ENCODE results near the gene TOMM5. TPM values are rescaled to one million over a fixed set of nuclear protein-coding genes. Genes with fewer than 3 reads are reported as not detected.

TOMM5 gene
- total and polyA plus RNA-seq, 5 donors from 2014 or later, result 31.9 to 198 (median 163) TPM

- H3K9me3 Mint-ChIP-seq, result peaks cover 0 to 22% (median 4%) of the 10 kb centered on the region in 7 donors
- H3K4me1 Mint-ChIP-seq, result peaks cover 0 to 4% (median 1%) of the 10 kb centered on the region in 4 donors
- DNase-seq, result no peak
- ATAC-seq (ENCODE audit: low read depth in 2 of 2), result no peak
- H3K27ac ChIP-seq (ENCODE audit: insufficient read depth, low read length, poor library complexity, severe bottlenecking), result no peak overlapping the region
- no peak overlapping the region for H3K4me3 Mint-ChIP-seq
- peaks cover 24% of the 10 kb centered on the region for H3K36me3 Mint-ChIP-seq
- H3K4me3 ChIP-seq (ENCODE audit: low read depth, low read length), result no peak overlapping the region
- no peak overlapping the region for H3K27ac Mint-ChIP-seq
- H3K27me3 ChIP-seq (ENCODE audit: control insufficient read depth, insufficient read depth, low read length), result no peaks in the 10 kb centered on the region
- H3K27me3 Mint-ChIP-seq, result no peaks in the 10 kb centered on the region
- no peaks in the 10 kb centered on the region for H3K36me3 ChIP-seq (ENCODE audit: control insufficient read depth, insufficient read depth, low read length)
- H3K4me1 ChIP-seq (ENCODE audit: control insufficient read depth, insufficient read depth, low read length, poor library complexity, severe bottlenecking), result no peaks in the 10 kb centered on the region
- H3K9me3 ChIP-seq (ENCODE audit: control insufficient read depth in 2 of 2, low read length in 2 of 2), result peaks cover 4 to 13% of the 10 kb centered on the region in 2 experiments
Measured at GRCh38 chr9:37566716-37567115, 25.7 kb downstream of the TOMM5 start.

- ATAC-seq (ENCODE audit: low read depth in 2 of 2), result no peak
- no peak for DNase-seq
- Mint-ChIP-seq H3K27ac (no peak overlapping the region), H3K4me3 (no peak overlapping the region), H3K27me3 (no peaks in the 10 kb centered on the region), H3K36me3 (peaks cover 24% of the 10 kb centered on the region), H3K9me3 (peaks cover 0 to 22% (median 4%) of the 10 kb centered on the region in 7 donors), H3K4me1 (peaks cover 0 to 4% (median 1%) of the 10 kb centered on the region in 4 donors)
- H3K4me3 ChIP-seq (ENCODE audit: low read depth, low read length), result no peak overlapping the region
- no peaks in the 10 kb centered on the region for H3K4me1 ChIP-seq (ENCODE audit: control insufficient read depth, insufficient read depth, low read length, poor library complexity, severe bottlenecking)
- no peak overlapping the region for H3K27ac ChIP-seq (ENCODE audit: insufficient read depth, low read length, poor library complexity, severe bottlenecking)
- peaks cover 4 to 13% of the 10 kb centered on the region in 2 experiments for H3K9me3 ChIP-seq (ENCODE audit: control insufficient read depth in 2 of 2, low read length in 2 of 2)
- H3K36me3 ChIP-seq (ENCODE audit: control insufficient read depth, insufficient read depth, low read length), result no peaks in the 10 kb centered on the region
- no peaks in the 10 kb centered on the region for H3K27me3 ChIP-seq (ENCODE audit: control insufficient read depth, insufficient read depth, low read length)
Measured at GRCh38 chr9:37565661-37566618, 26.5 kb downstream of the TOMM5 start.

- peaks cover 0 to 22% (median 4%) of the 10 kb centered on the region in 7 donors for H3K9me3 Mint-ChIP-seq
- H3K4me1 ChIP-seq (ENCODE audit: control insufficient read depth, insufficient read depth, low read length, poor library complexity, severe bottlenecking), result no peaks in the 10 kb centered on the region
Measured at GRCh38 chr9:37564916-37565315, 27.5 kb downstream of the TOMM5 start.

GRCh38 chr9:37563806-37564513 lies 28.4 kb downstream of the TOMM5 start:
- DNase-seq, result no peak
- no peak overlapping the region for H3K27ac ChIP-seq (ENCODE audit: insufficient read depth, low read length, poor library complexity, severe bottlenecking)
- peaks cover 24% of the 10 kb centered on the region for H3K36me3 Mint-ChIP-seq

More at GRCh38 chr9:37564916-37565315, 27.5 kb downstream of the TOMM5 start:
- H3K27me3 Mint-ChIP-seq, result no peaks in the 10 kb centered on the region
- Histone ChIP-seq H3K27me3 (ENCODE audit: control insufficient read depth, insufficient read depth, low read length) (no peaks in the 10 kb centered on the region), H3K4me3 (ENCODE audit: low read depth, low read length) (no peak overlapping the region), H3K27ac (ENCODE audit: insufficient read depth, low read length, poor library complexity, severe bottlenecking) (no peak overlapping the region), H3K9me3 (ENCODE audit: control insufficient read depth in 2 of 2, low read length in 2 of 2) (peaks cover 4 to 13% of the 10 kb centered on the region in 2 experiments), H3K36me3 (ENCODE audit: control insufficient read depth, insufficient read depth, low read length) (no peaks in the 10 kb centered on the region)
- DNase-seq (no peak), ATAC-seq (ENCODE audit: low read depth in 2 of 2) (no peak)
- peaks cover 24% of the 10 kb centered on the region for H3K36me3 Mint-ChIP-seq
- H3K27ac Mint-ChIP-seq, result peak overlapping the region in 1 of 3 donors; percentile 7
- H3K4me3 Mint-ChIP-seq, result no peak overlapping the region
- peaks cover 0 to 4% (median 1%) of the 10 kb centered on the region in 4 donors for H3K4me1 Mint-ChIP-seq

GRCh38 chr9:37562826-37563225 lies 29.6 kb downstream of the TOMM5 start:
- Histone ChIP-seq H3K4me1 (ENCODE audit: control insufficient read depth, insufficient read depth, low read length, poor library complexity, severe bottlenecking) (no peaks in the 10 kb centered on the region), H3K27ac (ENCODE audit: insufficient read depth, low read length, poor library complexity, severe bottlenecking) (no peak overlapping the region), H3K9me3 (ENCODE audit: control insufficient read depth in 2 of 2, low read length in 2 of 2) (peaks cover 4 to 13% of the 10 kb centered on the region in 2 experiments), H3K4me3 (ENCODE audit: low read depth, low read length) (no peak overlapping the region), H3K36me3 (ENCODE audit: control insufficient read depth, insufficient read depth, low read length) (no peaks in the 10 kb centered on the region), H3K27me3 (ENCODE audit: control insufficient read depth, insufficient read depth, low read length) (no peaks in the 10 kb centered on the region)
- Mint-ChIP-seq H3K4me3 (no peak overlapping the region), H3K27ac (no peak overlapping the region), H3K27me3 (no peaks in the 10 kb centered on the region), H3K4me1 (peaks cover 0 to 4% (median 0%) of the 10 kb centered on the region in 4 donors), H3K9me3 (peaks cover 0 to 22% (median 4%) of the 10 kb centered on the region in 7 donors), H3K36me3 (peaks cover 19% of the 10 kb centered on the region)
- no peak for DNase-seq
- no peak for ATAC-seq (ENCODE audit: low read depth in 2 of 2)

More at GRCh38 chr9:37563806-37564513, 28.4 kb downstream of the TOMM5 start:
- peak overlapping the region in 1 of 4 donors; percentile 11 for H3K4me3 Mint-ChIP-seq
- H3K27ac Mint-ChIP-seq, result no peak overlapping the region
- no peak for ATAC-seq (ENCODE audit: low read depth in 2 of 2)
- no peaks in the 10 kb centered on the region for H3K27me3 ChIP-seq (ENCODE audit: control insufficient read depth, insufficient read depth, low read length)
- no peaks in the 10 kb centered on the region for H3K36me3 ChIP-seq (ENCODE audit: control insufficient read depth, insufficient read depth, low read length)
- H3K4me1 Mint-ChIP-seq, result peaks cover 0 to 4% (median 1%) of the 10 kb centered on the region in 4 donors
- no peak overlapping the region for H3K4me3 ChIP-seq (ENCODE audit: low read depth, low read length)
- H3K27me3 Mint-ChIP-seq, result no peaks in the 10 kb centered on the region
- peaks cover 4 to 13% of the 10 kb centered on the region in 2 experiments for H3K9me3 ChIP-seq (ENCODE audit: control insufficient read depth in 2 of 2, low read length in 2 of 2)
- H3K9me3 Mint-ChIP-seq, result peaks cover 0 to 22% (median 4%) of the 10 kb centered on the region in 7 donors
- no peaks in the 10 kb centered on the region for H3K4me1 ChIP-seq (ENCODE audit: control insufficient read depth, insufficient read depth, low read length, poor library complexity, severe bottlenecking)

- no peak for ATAC-seq (ENCODE audit: low read depth in 2 of 2)
- H3K27ac Mint-ChIP-seq, result no peak overlapping the region
- no peaks in the 10 kb centered on the region for H3K4me1 ChIP-seq (ENCODE audit: control insufficient read depth, insufficient read depth, low read length, poor library complexity, severe bottlenecking)
- peaks cover 0 to 4% (median 0%) of the 10 kb centered on the region in 4 donors for H3K4me1 Mint-ChIP-seq
- H3K27me3 ChIP-seq (ENCODE audit: control insufficient read depth, insufficient read depth, low read length), result no peaks in the 10 kb centered on the region
- no peaks in the 10 kb centered on the region for H3K27me3 Mint-ChIP-seq
- peaks cover 0 to 22% (median 4%) of the 10 kb centered on the region in 7 donors for H3K9me3 Mint-ChIP-seq
- no peak overlapping the region for H3K4me3 Mint-ChIP-seq
- peaks cover 4 to 13% of the 10 kb centered on the region in 2 experiments for H3K9me3 ChIP-seq (ENCODE audit: control insufficient read depth in 2 of 2, low read length in 2 of 2)
- H3K4me3 ChIP-seq (ENCODE audit: low read depth, low read length), result no peak overlapping the region
- H3K27ac ChIP-seq (ENCODE audit: insufficient read depth, low read length, poor library complexity, severe bottlenecking), result no peak overlapping the region
- no peaks in the 10 kb centered on the region for H3K36me3 ChIP-seq (ENCODE audit: control insufficient read depth, insufficient read depth, low read length)
- no peak for DNase-seq
- peaks cover 17% of the 10 kb centered on the region for H3K36me3 Mint-ChIP-seq
Measured at GRCh38 chr9:37561682-37562081, 30.7 kb downstream of the TOMM5 start.

GRCh38 chr9:37559855-37560592 lies 32.4 kb downstream of the TOMM5 start:
- Histone ChIP-seq H3K9me3 (ENCODE audit: control insufficient read depth in 2 of 2, low read length in 2 of 2) (peaks cover 4 to 13% of the 10 kb centered on the region in 2 experiments), H3K36me3 (ENCODE audit: control insufficient read depth, insufficient read depth, low read length) (no peaks in the 10 kb centered on the region), H3K4me3 (ENCODE audit: low read depth, low read length) (no peak overlapping the region), H3K4me1 (ENCODE audit: control insufficient read depth, insufficient read depth, low read length, poor library complexity, severe bottlenecking) (no peaks in the 10 kb centered on the region), H3K27me3 (ENCODE audit: control insufficient read depth, insufficient read depth, low read length) (no peaks in the 10 kb centered on the region), H3K27ac (ENCODE audit: insufficient read depth, low read length, poor library complexity, severe bottlenecking) (no peak overlapping the region)
- Mint-ChIP-seq H3K36me3 (peaks cover 13% of the 10 kb centered on the region), H3K27me3 (no peaks in the 10 kb centered on the region), H3K27ac (no peak overlapping the region), H3K4me3 (no peak overlapping the region), H3K9me3 (peaks cover 0 to 17% (median 4%) of the 10 kb centered on the region in 7 donors), H3K4me1 (peaks cover 0 to 4% (median 0%) of the 10 kb centered on the region in 4 donors)
- DNase-seq (no peak), ATAC-seq (ENCODE audit: low read depth in 2 of 2) (no peak)

Measured in CD4-positive, CD25-positive, alpha-beta regulatory T cell (primary cell).